Osteocyte (in vitro differentiated cells): ENCODE results near the gene HSD11B1L. TPM values are rescaled to one million over a fixed set of nuclear protein-coding genes. Genes with fewer than 3 reads are reported as not detected.

ENCODE experiments used
- DNase-seq: peaks from one replicate; pipeline ENCODE4 v3.0.0; 2021; ENCODE audit warnings: mixed read lengths; ENCODE audit not compliant: unreplicated experiment; ENCODE audit errors: extremely low spot score
- H3K27ac Mint-ChIP-seq: one replicate; pipeline ENCODE4 v1.8.0; 2021; ENCODE audit warnings: mild to moderate bottlenecking, mixed read lengths; ENCODE audit not compliant: unreplicated experiment
- H3K27me3 Mint-ChIP-seq: one replicate; pipeline ENCODE4 v1.8.0; 2021; ENCODE audit warnings: mixed read lengths; ENCODE audit not compliant: unreplicated experiment
- H3K36me3 Mint-ChIP-seq: one replicate; pipeline ENCODE4 v1.8.0; 2021; ENCODE audit warnings: mixed read lengths; ENCODE audit not compliant: unreplicated experiment
- H3K4me1 Mint-ChIP-seq: one replicate; pipeline ENCODE4 v1.8.0; 2021; ENCODE audit warnings: mixed read lengths; ENCODE audit not compliant: unreplicated experiment
- H3K4me3 Mint-ChIP-seq: one replicate; pipeline ENCODE4 v1.8.0; 2021; ENCODE audit warnings: mild to moderate bottlenecking, moderate library complexity, mixed read lengths; ENCODE audit not compliant: unreplicated experiment
- H3K9me3 Mint-ChIP-seq: one replicate; pipeline ENCODE4 v1.8.0; 2021; ENCODE audit warnings: mixed read lengths; ENCODE audit not compliant: unreplicated experiment
- CTCF ChIP-seq: fragments of 200-600 bp; sonication (generic); IDR thresholded peaks from 2 replicates; pipeline ENCODE4 v1.5.0; 2021; ENCODE audit warnings: antibody characterized with exemption, mild to moderate bottlenecking, moderate library complexity
- total RNA-seq: library from RNA; stranded (reverse); gene quantifications from 2 replicates; pipeline ENCODE4 v1.2.1, GENCODE V29; 2021

Gene HSD11B1L
- total RNA-seq, 1 donor from 2014 or later, result 10.7 TPM

GRCh38 chr19:5718037-5718578 lies 37.3 kb downstream of the HSD11B1L start:
- peaks cover 11% of the 10 kb centered on the region for H3K36me3 Mint-ChIP-seq
- peaks cover 31% of the 10 kb centered on the region for H3K4me1 Mint-ChIP-seq
- peak overlapping the region; percentile 96 for H3K27ac Mint-ChIP-seq
- no peaks in the 10 kb centered on the region for H3K27me3 Mint-ChIP-seq
- no peak for DNase-seq
- H3K9me3 Mint-ChIP-seq, result no peaks in the 10 kb centered on the region
- peak overlapping the region; percentile 89 for H3K4me3 Mint-ChIP-seq
- TF ChIP-seq CTCF, result no peak

- peaks cover 8% of the 10 kb centered on the region for H3K36me3 Mint-ChIP-seq
- no peaks in the 10 kb centered on the region for H3K9me3 Mint-ChIP-seq
- H3K27ac Mint-ChIP-seq, result peak overlapping the region; percentile 96
- H3K4me1 Mint-ChIP-seq, result peaks cover 31% of the 10 kb centered on the region
- no peak for DNase-seq
- no peak for TF ChIP-seq CTCF
- H3K4me3 Mint-ChIP-seq, result peak overlapping the region; percentile 89
- no peaks in the 10 kb centered on the region for H3K27me3 Mint-ChIP-seq
Measured at GRCh38 chr19:5718579-5719273, 37.9 kb downstream of the HSD11B1L start.

GRCh38 chr19:5719274-5719960 lies 38.6 kb downstream of the HSD11B1L start:
- H3K4me3 Mint-ChIP-seq, result peak overlapping the region; percentile 89
- H3K27ac Mint-ChIP-seq, result peak overlapping the region; percentile 96
- TF ChIP-seq CTCF, result no peak
- H3K36me3 Mint-ChIP-seq, result peaks cover 4% of the 10 kb centered on the region
- no peak for DNase-seq
- peaks cover 31% of the 10 kb centered on the region for H3K4me1 Mint-ChIP-seq
- H3K27me3 Mint-ChIP-seq, result no peaks in the 10 kb centered on the region
- no peaks in the 10 kb centered on the region for H3K9me3 Mint-ChIP-seq

GRCh38 chr19:5719961-5720790 lies 39.3 kb downstream of the HSD11B1L start, which contains the start of the genes CATSPERD and LONP1:
CATSPERD (plus strand) TSS chr19:5720637; CDS start chr19:5720738, 101 bp downstream.
LONP1 (minus strand) TSS chr19:5720146; CDS start chr19:5720132, 14 bp downstream.
- Mint-ChIP-seq H3K27me3 (peaks cover 5% of the 10 kb centered on the region), H3K36me3 (peaks cover 4% of the 10 kb centered on the region), H3K4me3 (peak within 1 kb of the TSS; percentile 89), H3K4me1 (peaks cover 31% of the 10 kb centered on the region), H3K27ac (peak within 1 kb of the TSS; percentile 96), H3K9me3 (no peaks in the 10 kb centered on the region)
- TF ChIP-seq CTCF, result peak; percentile 92
- peak; percentile 99 for DNase-seq
